Activated T-cell treated with anti-CD3 and anti-CD28 coated beads, Interleukin-2, amount 50 U/mL, for 72 hours (primary cell): Measurements from ENCODE around the gene C2CD4C. TPM values are rescaled to one million over a fixed set of nuclear protein-coding genes. Genes with fewer than 3 reads are reported as not detected.
"Not testable (repeated sequence)": the region's sequence is repeated elsewhere in the genome, so short reads cannot be mapped to it uniquely, and the experiment has no call there.

Experiments used
- ATAC-seq, 2 donors: fragments of 150-1000 bp; cut with Tn5 transposase; replicated peaks in 1 of 2; 2 replicates each; pipeline ENCODE4 v1.10.0; 2021; ENCODE audit warnings: moderate library complexity in 2 of 2, mild to moderate bottlenecking in 1 of 2
- DNase-seq, 2 donors: peaks; one replicate each; pipeline ENCODE4 v3.0.0; 2021 to 2022; ENCODE audit warnings: mixed read lengths in 1 of 2
- H3K27ac Mint-ChIP-seq: one replicate; pipeline ENCODE4 v1.8.0; 2022; ENCODE audit warnings: mild to moderate bottlenecking, moderate library complexity, mixed read lengths
- H3K27me3 Mint-ChIP-seq: one replicate; pipeline ENCODE4 v1.8.0; 2022; ENCODE audit warnings: low read depth, mixed read lengths
- H3K36me3 Mint-ChIP-seq, 2 donors: one replicate each; pipeline ENCODE4 v1.8.0; 2022; ENCODE audit warnings: mixed read lengths in 2 of 2, mild to moderate bottlenecking in 1 of 2; ENCODE audit not compliant: insufficient read depth in 2 of 2
- H3K4me1 Mint-ChIP-seq: one replicate; pipeline ENCODE4 v1.8.0; 2022; ENCODE audit warnings: low read depth, mixed read lengths
- H3K4me3 Mint-ChIP-seq, 2 donors: one replicate each; pipeline ENCODE4 v1.8.0; 2022; ENCODE audit warnings: mild to moderate bottlenecking in 2 of 2, mixed read lengths in 2 of 2, moderate library complexity in 2 of 2
- H3K9me3 Mint-ChIP-seq, 2 donors: one replicate each; pipeline ENCODE4 v1.8.0; 2022; ENCODE audit warnings: mixed read lengths in 2 of 2
- total RNA-seq, 2 donors: library from RNA; stranded (reverse); gene quantifications; one replicate each; pipeline ENCODE4 v1.2.3, GENCODE V29; 2022

Gene C2CD4C
- total RNA-seq, 2 donors from 2014 or later, result 0.77 to 0.97 TPM

GRCh38 chr19:418761-419671 lies 10.1 kb upstream of the C2CD4C start:
- no peaks in the 10 kb centered on the region for H3K36me3 Mint-ChIP-seq
- no peaks in the 10 kb centered on the region for H3K4me1 Mint-ChIP-seq
- no peak overlapping the region for H3K27ac Mint-ChIP-seq
- no peaks in the 10 kb centered on the region for H3K27me3 Mint-ChIP-seq
- ATAC-seq (no peak), DNase-seq (no peak)
- H3K9me3 Mint-ChIP-seq, result no peaks in the 10 kb centered on the region
- H3K4me3 Mint-ChIP-seq, result no peak overlapping the region

GRCh38 chr19:416416-416815 lies 7.5 kb upstream of the C2CD4C start:
- Mint-ChIP-seq H3K4me3 (no peak overlapping the region), H3K36me3 (no peaks in the 10 kb centered on the region), H3K9me3 (no peaks in the 10 kb centered on the region), H3K27me3 (no peaks in the 10 kb centered on the region), H3K4me1 (no peaks in the 10 kb centered on the region), H3K27ac (no peak overlapping the region)
- DNase-seq (no peak), ATAC-seq (no peak)

DNA sequence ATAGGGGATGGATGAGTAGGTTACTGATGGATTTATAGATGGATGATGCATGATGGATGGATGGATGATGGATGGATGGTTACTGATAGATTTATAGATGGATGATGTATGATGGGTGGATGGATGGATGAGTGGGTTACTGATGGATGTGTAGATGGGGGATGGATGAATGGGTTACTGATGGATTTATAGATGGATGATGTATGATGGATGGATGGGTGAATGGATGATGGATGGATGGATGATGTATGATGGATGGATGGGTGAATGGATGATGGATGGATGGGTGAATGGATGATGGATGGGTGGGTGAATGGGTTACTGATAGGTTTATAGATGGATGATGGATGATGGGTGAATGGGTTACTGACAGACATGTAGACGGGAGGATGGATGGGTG lies 6.3 kb upstream of the C2CD4C start:
- H3K36me3 Mint-ChIP-seq, result no peaks in the 10 kb centered on the region
- no peak overlapping the region for H3K27ac Mint-ChIP-seq
- DNase-seq, result no peak
- no peak for ATAC-seq
- no peaks in the 10 kb centered on the region for H3K27me3 Mint-ChIP-seq
- no peak overlapping the region for H3K4me3 Mint-ChIP-seq
- no peaks in the 10 kb centered on the region for H3K9me3 Mint-ChIP-seq
- no peaks in the 10 kb centered on the region for H3K4me1 Mint-ChIP-seq

DNA sequence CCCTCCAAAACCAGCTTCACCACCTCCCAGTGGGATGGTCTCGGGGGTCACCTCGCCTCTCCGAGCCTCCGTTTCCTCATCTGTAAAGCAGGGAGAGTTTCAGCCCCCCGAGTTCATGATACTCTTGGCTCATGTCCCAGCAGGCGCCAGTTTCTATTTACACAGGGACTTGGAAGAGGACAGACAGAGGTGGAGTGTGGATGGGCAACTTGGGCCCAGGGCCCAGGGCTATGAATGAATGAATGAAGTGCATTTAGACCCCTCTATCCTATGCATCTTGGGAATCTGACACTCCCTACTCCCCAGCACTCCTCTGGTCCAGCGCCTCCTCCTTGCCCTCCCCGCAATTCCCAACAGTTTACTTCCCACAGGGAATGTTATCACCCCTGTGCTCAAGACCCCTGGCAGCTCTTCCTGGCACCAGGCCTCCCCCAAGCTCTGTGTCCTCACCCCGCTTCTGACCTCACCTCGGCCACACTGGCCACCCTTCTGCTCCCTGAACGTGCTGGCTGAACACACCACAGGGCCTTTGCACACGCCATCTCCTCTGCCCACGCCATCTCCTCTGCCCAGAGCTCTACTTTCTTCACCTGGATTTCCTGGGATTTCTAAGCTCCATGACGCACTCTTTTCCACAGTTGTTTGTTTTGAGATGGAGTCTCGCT lies 4.9 kb upstream of the C2CD4C start:
- DNase-seq (no peak), ATAC-seq (no peak)
- peaks cover 0 to 1% of the 10 kb centered on the region in 2 donors for H3K36me3 Mint-ChIP-seq
- H3K4me3 Mint-ChIP-seq, result no peak overlapping the region
- H3K27me3 Mint-ChIP-seq, result peaks cover 9% of the 10 kb centered on the region
- H3K9me3 Mint-ChIP-seq, result no peaks in the 10 kb centered on the region
- peaks cover 7% of the 10 kb centered on the region for H3K4me1 Mint-ChIP-seq
- no peak overlapping the region for H3K27ac Mint-ChIP-seq

DNA sequence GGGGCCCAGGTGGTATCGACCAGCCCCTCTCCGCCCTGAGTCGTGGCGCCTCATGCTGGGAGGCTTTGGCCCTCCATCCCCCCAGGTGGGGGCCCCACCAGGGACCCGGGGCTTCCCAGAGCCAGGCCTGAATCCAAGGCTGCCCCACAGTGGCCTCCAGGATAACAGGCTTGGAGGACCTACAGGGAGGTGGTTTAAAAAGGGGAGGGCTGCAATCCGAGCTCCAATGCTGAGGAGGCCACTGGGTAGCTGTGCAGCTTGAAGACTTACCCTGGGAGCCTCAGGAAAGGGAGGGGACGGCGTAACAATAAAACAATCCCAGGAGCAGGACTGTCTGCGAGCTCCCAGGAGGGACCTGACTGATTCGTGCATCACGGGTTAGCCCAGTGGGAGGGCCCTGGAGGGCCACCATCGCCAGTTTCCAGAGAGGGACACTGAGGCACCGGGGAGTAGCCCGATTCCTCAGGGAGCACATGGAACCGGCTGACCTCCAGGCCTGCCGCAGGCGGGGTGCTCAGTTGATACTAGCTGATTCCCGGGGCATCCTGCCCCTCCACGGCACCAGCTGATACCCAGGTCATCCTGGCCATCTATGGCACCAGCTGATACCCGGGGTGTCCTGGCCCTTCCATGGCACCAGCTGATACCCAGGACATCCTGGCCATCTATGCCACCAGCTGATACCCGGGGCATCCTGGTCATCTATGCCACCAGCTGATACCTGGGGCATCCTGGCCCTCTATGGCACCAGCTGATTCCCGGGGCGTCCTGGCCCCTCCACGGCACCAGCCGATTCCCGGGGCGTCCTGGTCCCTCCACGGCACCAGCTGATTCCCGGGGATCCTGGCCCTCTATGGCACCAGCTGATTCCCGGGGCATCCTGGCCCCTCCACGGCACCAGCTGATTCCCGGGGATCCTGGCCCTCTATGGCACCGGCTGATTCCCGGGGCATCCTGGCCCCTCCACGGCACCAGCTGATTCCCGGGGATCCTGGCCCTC lies 3.7 kb upstream of the C2CD4C start:
- Mint-ChIP-seq H3K4me1 (peaks cover 7% of the 10 kb centered on the region), H3K4me3 (no peak overlapping the region), H3K36me3 (peaks cover 0 to 1% of the 10 kb centered on the region in 2 donors), H3K27me3 (peaks cover 9% of the 10 kb centered on the region), H3K9me3 (no peaks in the 10 kb centered on the region), H3K27ac (no peak overlapping the region)
- no peak for ATAC-seq
- DNase-seq, result no peak

DNA sequence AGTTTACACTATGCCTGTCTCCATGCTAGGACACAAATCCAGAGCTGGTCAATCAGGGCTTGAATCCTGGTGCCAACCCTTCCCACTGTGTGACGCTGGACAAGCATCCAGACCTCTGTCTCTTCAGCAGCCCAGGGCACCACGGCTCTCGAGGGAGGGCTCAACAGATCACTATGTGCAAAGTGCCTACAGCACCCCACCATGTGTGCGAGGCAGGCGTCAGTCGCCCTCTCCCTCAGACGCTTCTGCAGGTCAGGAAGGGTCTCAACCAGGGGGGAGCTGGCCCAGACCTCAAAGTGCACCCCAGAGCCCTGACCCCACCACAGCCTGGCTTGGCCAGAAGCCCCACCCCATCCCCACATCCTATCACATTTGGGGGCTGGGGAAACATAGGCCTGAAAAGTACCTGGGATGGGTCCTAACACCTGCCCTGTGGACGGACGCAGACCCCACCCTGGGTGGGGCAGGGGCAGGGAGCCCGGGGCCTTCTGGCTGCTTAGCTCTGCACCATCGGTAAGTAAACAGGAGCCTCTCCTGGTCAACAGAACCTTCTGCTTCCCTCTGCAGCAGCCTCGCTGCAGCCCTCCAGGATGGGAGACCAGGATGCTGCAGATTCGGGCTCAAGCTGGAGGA lies 2.9 kb upstream of the C2CD4C start:
- Mint-ChIP-seq H3K27me3 (peaks cover 9% of the 10 kb centered on the region), H3K4me3 (no peak overlapping the region), H3K4me1 (peaks cover 7% of the 10 kb centered on the region), H3K27ac (no peak overlapping the region), H3K9me3 (no peaks in the 10 kb centered on the region), H3K36me3 (peaks cover 0 to 1% of the 10 kb centered on the region in 2 donors)
- no peak for DNase-seq
- ATAC-seq, result no peak

GRCh38 chr19:411121-411722 lies 2.3 kb upstream of the C2CD4C start:
- ATAC-seq, result not testable (repeated sequence)

GRCh38 chr19:410243-410781 lies 1.4 kb upstream of the C2CD4C start:
- DNase-seq (no peak), ATAC-seq (no peak)
- peaks cover 0 to 1% of the 10 kb centered on the region in 2 donors for H3K36me3 Mint-ChIP-seq

More at GRCh38 chr19:411121-411722, 2.3 kb upstream of the C2CD4C start:
- H3K36me3 Mint-ChIP-seq, H3K27me3 Mint-ChIP-seq, H3K4me1 Mint-ChIP-seq, H3K4me3 Mint-ChIP-seq, H3K27ac Mint-ChIP-seq, DNase-seq, H3K9me3 Mint-ChIP-seq: not testable (repeated sequence)

GRCh38 chr19:409516-410242 lies 732 bp upstream of the C2CD4C start:
- Mint-ChIP-seq H3K36me3 (peaks cover 0 to 1% of the 10 kb centered on the region in 2 donors), H3K9me3 (no peaks in the 10 kb centered on the region), H3K4me1 (peaks cover 7% of the 10 kb centered on the region), H3K27me3 (peaks cover 9% of the 10 kb centered on the region), H3K27ac (no peak overlapping the region), H3K4me3 (peak overlapping the region; percentile 80 to 87)
- no peak for DNase-seq
- peak; percentile 33 to 51 for ATAC-seq

More at GRCh38 chr19:410243-410781, 1.4 kb upstream of the C2CD4C start:
- Mint-ChIP-seq H3K9me3 (no peaks in the 10 kb centered on the region), H3K4me3 (no peak overlapping the region), H3K27ac (no peak overlapping the region), H3K27me3 (peaks cover 9% of the 10 kb centered on the region), H3K4me1 (peaks cover 7% of the 10 kb centered on the region)

- no peaks in the 10 kb centered on the region for H3K9me3 Mint-ChIP-seq
- ATAC-seq (peak in 1 of 2 donors; percentile 12), DNase-seq (no peak)
- H3K4me1 Mint-ChIP-seq, result peaks cover 7% of the 10 kb centered on the region
- peak overlapping the region in 1 of 2 donors; percentile 45 for H3K4me3 Mint-ChIP-seq
- peaks cover 9% of the 10 kb centered on the region for H3K27me3 Mint-ChIP-seq
- H3K27ac Mint-ChIP-seq, result no peak overlapping the region
- H3K36me3 Mint-ChIP-seq, result peaks cover 0 to 1% of the 10 kb centered on the region in 2 donors
Observed at GRCh38 chr19:408441-408901, 476 bp downstream of the C2CD4C start.
